ENCODE measurements around the gene KCNMA1.

DNA sequence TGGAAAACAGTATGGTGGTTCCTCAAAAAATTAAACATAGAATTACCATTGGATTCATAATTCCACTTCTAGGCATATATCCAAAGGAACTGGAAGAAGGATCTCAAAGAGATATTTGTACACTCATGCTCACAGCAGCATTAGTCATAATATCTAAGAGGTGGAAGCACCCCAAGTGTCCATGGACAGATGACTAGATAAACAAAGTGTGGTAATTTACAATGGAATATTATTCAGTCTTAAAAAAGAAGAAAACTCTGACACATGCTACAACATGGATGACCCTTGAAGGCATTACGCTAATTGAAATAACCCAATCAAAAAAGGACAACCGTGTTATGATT is 594.2 kb downstream of the KCNMA1 start:
- TF ChIP-seq, protein P1, sequence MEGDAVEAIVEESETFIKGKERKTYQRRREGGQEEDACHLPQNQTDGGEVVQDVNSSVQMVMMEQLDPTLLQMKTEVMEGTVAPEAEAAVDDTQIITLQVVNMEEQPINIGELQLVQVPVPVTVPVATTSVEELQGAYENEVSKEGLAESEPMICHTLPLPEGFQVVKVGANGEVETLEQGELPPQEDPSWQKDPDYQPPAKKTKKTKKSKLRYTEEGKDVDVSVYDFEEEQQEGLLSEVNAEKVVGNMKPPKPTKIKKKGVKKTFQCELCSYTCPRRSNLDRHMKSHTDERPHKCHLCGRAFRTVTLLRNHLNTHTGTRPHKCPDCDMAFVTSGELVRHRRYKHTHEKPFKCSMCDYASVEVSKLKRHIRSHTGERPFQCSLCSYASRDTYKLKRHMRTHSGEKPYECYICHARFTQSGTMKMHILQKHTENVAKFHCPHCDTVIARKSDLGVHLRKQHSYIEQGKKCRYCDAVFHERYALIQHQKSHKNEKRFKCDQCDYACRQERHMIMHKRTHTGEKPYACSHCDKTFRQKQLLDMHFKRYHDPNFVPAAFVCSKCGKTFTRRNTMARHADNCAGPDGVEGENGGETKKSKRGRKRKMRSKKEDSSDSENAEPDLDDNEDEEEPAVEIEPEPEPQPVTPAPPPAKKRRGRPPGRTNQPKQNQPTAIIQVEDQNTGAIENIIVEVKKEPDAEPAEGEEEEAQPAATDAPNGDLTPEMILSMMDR (IDR thresholded peaks at IDR 0.05), result no peak
- TF ChIP-seq POLR2A (IDR thresholded peaks at IDR 0.05), result no peak
